Raji (cell line): ENCODE data around the gene SCRG1.

ENCODE experiments used
- POLR2A ChIP-seq: IDR thresholded peaks from 2 replicates; pipeline ENCODE4 v1.6.1; 2011; ENCODE audit warnings: low read depth, low read length, control low read depth; ENCODE audit not compliant: insufficient read depth

Gene SCRG1

DNA sequence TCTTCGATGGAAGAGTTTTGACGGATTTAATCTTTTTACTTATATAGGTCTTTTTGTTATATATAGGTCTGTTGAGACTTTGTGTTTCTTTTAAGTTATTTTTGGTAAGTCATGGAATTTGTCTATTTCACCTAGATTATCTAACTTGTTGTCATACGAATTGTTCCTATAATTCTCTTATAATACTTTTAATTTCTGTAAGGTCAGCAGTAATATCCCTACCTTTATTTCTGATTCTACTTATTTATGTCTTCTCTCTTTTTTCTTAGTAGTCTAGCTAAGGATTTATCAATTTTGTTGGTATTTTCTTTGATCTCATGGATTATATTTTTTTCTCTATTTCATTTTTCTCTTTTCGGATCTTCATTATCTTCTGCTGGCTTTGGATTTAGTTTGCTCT is 16.6 kb downstream of the SCRG1 start:
- no peak for TF ChIP-seq POLR2A

DNA sequence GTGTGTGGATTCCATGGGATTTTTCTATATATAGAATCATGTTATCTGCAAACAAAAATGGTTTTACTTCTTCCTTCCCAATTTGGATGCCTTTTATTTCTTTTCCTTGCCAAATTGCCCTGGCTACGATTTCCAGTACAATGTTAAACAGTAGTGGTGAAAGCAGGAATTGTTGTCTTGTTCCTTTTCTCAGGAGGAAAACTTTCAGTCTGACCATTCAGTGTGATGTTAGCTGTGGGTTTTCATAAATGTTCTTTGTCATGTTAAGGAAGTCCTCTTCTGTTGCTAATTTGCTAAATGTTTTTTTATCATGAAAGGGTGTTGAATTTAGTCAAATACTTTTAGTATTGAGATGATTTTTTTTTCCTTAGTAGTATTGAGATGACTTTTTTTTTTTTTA is 17.3 kb downstream of the SCRG1 start:
- no peak for TF ChIP-seq POLR2A

DNA sequence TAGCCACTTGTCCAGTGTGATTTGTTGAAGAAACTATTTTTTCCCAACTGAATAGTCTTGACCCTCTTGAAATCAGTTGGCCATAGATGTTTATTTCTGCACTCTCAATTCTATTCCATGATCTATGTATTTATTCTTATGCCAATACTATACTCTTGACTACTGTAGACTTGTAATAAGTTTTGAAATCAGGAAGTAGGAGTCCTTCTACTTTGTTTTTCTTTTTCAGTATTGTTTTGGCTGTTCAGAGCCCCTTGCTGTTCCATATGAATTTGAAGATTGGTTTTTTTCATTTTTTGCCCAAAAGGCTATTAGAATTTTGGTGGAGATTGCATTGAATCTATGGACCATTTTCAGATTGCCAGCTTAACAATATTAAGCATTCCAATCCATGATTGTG is 17.9 kb downstream of the SCRG1 start:
- no peak for TF ChIP-seq POLR2A

DNA sequence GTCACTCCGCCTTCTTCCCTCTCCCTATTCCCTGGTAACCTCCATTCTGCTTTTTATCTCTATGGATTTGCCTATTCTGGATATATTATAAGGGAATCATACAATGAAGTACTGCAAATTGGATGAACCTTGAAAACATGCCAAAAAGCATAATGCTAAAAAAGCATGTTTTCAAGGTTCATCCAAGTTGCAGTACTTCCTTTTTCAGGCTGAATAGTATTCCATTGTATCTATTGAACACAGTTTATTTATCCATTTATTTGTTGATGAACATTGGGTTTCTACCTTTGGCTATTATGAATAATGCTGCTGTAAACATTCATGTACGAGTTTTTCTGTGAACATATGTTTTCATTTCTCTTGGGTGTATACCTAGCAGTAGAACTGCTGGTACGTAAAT is 19.0 kb downstream of the SCRG1 start:
- TF ChIP-seq POLR2A, result no peak

DNA sequence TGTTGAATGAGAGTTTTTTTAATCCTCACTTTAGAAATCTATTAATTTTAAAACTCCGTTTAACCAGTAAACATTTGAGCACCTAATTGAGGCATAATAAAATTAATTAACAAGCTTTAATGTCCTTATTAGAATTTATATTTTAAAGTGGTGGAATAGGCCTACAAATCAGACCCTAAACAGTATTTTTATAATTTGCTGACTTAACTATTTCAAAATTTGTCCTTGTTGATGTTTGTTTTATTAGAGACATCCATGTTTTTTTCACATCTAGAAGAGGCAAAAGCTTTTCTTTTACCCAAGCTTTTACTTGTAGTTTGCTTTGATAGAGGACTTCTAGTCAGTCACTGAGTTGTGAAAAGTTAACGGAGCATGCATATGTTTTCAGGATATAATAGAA is 24.3 kb downstream of the SCRG1 start:
- no peak for TF ChIP-seq POLR2A

DNA sequence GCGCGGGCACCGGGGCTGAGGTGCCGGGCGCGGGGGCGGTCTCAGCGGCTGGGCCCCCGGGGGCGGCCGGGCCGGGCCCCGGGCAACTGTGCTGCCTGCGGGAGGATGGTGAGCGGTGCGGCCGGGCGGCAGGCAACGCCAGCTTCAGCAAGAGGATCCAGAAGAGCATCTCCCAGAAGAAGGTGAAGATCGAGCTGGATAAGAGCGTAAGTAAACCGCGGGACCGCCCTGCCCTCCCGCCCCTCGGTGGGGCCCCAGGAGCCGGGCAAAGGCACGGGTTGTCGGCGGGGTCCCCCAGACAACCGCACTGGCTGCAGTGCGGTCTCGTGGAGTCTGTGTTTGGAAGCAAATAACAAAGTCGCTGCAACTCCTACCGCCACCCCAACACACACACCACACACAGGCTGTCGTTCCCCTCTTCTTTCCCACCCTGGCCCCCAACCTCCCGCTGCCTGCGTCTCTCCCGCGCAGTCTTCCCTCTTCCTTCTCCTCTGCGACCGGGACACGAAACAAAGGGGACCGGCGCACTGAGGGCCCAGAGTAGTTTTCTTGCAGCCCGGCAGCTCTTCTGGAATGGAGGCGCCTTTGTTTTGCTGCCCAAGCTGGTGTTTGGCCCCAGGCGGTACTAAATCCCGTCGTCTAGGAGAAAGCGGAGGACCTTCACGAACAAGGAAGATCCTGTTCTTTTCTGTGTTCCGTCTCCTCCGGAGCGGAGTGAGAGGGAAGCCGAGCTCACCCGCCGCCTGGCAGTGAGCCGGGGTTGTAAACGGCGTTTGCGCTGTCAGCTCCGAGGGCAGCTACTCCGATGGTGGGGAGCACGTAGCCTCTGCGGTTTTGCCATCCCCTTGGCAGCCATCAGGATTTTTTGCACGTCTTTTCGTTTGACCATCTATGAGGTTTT is 27.4 kb downstream of the SCRG1 start:
- TF ChIP-seq POLR2A, result no peak

DNA sequence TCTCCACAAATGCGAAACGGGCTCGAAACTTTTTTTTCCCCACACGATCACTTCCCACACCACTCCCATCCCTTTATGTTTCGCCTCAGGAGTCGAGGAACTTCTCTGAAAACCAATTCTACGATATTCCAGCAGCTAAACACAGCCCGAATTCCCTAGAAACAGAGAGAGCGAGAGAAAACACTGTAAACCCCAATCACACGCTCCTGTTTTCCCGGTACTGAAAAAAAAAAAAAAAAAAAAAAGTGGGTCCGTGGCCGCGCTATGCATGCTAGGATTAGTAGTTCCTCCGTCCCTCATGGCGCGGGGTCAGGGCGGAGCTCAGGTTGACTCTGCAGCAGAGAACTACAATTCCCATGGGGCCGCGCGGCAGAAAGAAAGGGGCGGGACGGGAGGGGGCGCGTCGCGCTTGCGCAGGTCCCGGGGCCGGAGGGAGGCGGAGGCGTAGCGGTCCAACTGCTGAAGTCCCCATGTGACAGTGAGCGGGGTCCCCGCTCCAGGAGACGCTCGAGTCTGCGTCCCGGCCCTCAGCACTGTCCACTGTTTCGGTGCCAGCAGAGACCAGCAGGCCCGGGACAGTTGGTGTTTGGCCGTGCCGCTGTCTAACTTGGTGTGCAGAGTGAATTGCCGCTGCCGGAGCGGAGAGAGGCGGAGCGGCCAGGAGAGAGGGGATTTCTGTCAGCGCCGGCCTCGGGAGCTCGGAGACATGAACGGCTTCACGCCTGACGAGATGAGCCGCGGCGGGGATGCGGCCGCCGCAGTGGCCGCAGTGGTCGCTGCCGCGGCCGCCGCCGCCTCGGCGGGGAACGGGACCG is 28.2 kb downstream of the SCRG1 start, which contains the start of gene SAP30:
Gene SAP30, plus strand, starts transcription at position 478 of the 815 bp plus-strand sequence. Its CDS starts 229 bp downstream, at position 707.
- peak; percentile 100 for TF ChIP-seq POLR2A

DNA sequence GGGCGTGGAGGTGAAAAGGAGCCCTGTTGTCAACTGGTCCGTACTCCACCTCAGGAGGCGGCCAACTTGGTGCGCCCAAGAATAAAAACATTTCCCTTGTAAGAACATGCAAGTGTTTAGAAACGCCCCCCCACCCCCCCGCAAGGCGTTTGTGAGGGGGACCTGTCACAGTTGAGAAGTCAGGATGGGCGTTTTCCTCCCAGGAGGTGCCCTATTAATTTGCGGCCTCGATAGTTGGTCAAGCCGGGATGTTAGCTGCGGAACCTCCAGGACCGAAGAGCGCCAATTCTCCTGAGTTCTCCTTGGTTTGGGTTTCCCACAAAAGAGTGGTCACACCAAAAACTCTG is 28.8 kb downstream of the SCRG1 start:
- no peak; the same call in 1 of the 2 replicates for TF ChIP-seq POLR2A

DNA sequence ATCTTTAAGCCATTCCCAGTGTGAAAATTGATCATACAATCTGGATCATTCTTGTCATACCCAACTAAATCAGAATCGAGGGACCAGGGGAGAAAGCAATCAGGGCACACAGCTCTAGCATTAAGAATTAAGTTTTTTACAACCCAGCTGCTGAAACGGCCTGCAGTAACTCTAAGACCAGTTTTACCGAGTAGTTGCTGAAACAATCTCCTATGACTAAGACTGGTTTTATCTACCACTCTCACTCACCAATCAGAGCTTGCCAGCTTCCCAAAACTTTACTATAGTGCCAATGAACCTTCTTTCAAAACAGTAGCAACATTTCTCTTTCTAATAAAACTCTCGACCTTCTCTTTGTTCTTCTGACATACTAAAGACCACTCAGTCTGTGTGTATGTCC is 31.0 kb downstream of the SCRG1 start:
- TF ChIP-seq POLR2A, result no peak

DNA sequence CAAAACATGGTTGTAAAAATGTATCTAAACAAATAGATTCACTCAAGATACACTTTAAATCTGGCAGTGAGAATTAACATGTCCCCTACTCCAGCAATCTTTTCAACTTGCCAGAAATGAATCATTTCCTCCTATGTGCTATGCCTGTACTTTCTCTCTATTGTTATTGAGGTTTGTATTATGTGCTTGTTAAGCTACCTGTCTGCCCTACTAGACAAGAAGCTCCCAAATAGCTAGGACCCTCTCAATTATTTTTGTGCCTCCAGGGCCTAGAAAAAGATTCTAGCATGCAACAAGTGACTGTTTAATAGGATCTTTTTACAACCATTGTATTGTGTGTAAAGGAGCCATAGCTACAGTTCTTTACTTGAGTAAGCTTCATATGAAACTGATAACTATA is 31.6 kb downstream of the SCRG1 start:
- TF ChIP-seq POLR2A, result no peak

DNA sequence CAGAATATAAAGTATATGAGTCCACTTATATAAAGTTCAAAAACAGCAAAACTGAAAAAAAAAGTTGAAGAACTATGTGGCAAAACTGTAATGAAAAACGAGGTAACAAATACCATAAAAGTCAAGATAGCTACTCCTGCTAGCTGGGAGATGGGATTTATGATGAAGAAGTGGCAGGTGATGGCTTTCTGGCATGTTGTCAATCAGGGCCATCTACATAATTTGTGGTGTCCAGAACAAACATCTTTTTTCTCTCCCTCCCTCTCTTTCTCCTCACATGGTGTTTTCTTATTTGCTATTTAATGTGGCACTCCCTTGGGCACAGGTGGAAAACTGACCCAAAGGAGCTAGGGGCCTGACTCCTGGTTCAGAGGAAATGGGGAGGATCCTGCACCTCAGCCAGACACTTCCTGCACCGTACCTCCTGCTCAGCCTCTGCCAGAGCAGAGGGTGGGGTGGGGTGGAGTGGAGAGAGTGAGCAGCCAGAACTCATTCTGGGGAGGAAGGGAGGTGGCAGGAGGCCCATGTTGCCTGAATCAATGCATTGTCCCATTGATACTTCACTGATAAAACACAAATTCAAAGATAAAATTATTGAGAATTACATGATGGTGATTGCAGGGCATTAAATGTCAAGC is 33.4 kb downstream of the SCRG1 start:
- TF ChIP-seq POLR2A, result no peak

DNA sequence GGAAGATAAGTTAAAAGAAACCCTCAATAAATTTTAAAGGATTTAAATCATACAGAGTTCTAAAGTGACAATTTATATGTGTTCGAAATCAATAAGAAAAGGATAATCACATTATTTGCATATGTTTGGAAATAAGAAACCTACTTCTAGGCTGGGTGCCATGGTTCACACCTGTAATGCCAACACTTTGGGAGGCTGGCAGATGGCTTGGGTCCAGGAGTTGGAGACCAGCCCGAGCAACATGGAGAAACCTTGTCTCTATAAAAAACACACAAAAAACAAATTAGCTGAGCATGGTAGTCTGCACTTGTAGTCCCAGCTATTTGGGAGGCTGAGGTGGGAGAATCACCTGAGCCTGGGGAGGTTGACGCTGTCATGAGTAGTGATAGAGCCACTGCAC is 36.2 kb downstream of the SCRG1 start:
- TF ChIP-seq POLR2A, result no peak

DNA sequence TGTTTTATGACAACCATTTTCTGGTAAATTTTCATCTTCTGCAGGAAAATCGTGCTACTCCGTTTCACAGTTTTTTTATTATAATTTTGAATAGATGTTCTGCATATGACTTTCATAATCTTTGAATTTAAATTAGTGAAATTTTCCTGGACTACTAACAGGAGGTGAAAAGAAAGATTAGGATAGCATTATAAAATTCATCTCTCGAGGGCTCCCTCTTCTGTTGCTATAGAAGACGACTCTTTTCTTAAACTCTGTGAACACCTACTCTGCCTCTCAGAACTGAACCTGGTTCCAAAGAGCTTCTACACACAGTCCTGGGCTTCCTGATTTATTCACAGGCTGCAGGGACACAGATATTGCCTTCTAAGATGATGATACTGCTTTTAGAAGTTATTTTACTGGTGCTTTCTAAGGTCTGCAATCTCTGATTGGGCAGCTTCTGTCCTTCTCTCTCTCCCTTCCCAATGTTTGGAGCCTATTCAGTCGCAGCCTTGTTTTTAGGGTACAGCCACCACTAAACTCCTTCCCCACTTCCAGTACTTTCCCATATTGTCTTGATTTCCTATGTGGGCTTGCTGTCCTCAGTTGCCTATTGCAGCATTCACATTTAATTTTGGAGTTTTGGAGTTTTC is 38.2 kb downstream of the SCRG1 start:
- no peak for TF ChIP-seq POLR2A

DNA sequence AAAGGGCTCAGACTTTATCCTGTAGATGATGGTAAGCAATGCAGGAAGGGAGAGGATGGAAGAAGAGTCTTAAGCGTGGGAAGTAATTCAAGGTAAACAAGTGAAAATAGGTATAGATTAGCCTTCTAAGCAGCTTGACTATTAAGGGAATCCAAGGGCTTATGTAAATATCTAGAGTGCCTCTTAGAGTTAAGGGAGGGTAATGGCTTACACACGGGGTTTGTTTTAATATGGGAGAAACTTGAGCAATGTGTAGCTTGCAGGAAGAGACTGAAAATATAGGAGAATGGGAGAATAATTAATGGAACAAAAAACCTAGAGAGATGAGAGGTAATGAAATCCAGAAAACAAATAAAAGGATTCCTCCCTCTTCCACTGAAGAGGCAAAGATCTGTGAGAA is 41.0 kb downstream of the SCRG1 start:
- TF ChIP-seq POLR2A, result no peak

DNA sequence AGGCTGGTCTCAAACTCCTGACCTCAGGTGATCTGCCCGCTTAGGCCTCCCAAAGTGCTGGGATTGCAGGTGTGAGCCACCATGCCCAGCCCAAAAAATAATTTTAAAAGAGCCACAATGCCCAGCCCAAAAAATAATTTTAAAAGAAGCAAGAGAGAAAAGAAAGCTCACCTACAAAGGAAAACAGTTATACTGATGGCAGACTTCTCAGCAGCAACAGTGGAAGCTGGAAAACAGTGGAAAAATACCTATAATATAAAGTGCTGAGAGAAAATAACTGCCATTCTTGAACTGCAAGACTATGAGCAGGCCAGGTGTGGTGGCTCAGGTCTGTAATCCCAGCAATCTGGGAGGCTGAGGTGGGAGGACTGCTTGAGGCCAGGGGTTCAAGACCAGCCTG is 51.4 kb downstream of the SCRG1 start:
- TF ChIP-seq POLR2A, result no peak
